ENCODE results near the gene SETBP1.

Gene SETBP1

GRCh38 chr18:44924785-44925499, 244.3 kb downstream of the SETBP1 start:
- no peak for ATAC-seq (ENCODE audit: low read depth)
- Mint-ChIP-seq H3K36me3 (peaks cover 18% of the 10 kb centered on the region), H3K27ac (no peak overlapping the region), H3K4me3 (no peak overlapping the region), H3K9me3 (no peaks in the 10 kb centered on the region), H3K27me3 (no peaks in the 10 kb centered on the region), H3K4me1 (peaks cover 36% of the 10 kb centered on the region)
- no peak for DNase-seq (ENCODE audit: low spot score in 2 of 2)

- no peaks in the 10 kb centered on the region for H3K27me3 Mint-ChIP-seq
- ATAC-seq (ENCODE audit: low read depth) (no peak), DNase-seq (ENCODE audit: low spot score in 2 of 2) (no peak)
- H3K27ac Mint-ChIP-seq, result peak overlapping the region; percentile 60
- H3K4me3 Mint-ChIP-seq, result no peak overlapping the region
- H3K36me3 Mint-ChIP-seq, result peaks cover 32% of the 10 kb centered on the region
- peaks cover 6% of the 10 kb centered on the region for H3K9me3 Mint-ChIP-seq
- H3K4me1 Mint-ChIP-seq, result peaks cover 28% of the 10 kb centered on the region
These were observed 246.6 kb downstream of the SETBP1 start for GRCh38 chr18:44927127-44927849.

- Mint-ChIP-seq H3K27ac (no peak overlapping the region), H3K4me3 (no peak overlapping the region), H3K9me3 (peaks cover 8% of the 10 kb centered on the region), H3K36me3 (peaks cover 34% of the 10 kb centered on the region), H3K4me1 (peaks cover 44% of the 10 kb centered on the region), H3K27me3 (no peaks in the 10 kb centered on the region)
- ATAC-seq (ENCODE audit: low read depth) (no peak), DNase-seq (ENCODE audit: low spot score in 2 of 2) (no peak)
These were observed 254.2 kb downstream of the SETBP1 start for GRCh38 chr18:44934901-44935300.

- no peak overlapping the region for H3K27ac Mint-ChIP-seq
- H3K9me3 Mint-ChIP-seq, result peaks cover 8% of the 10 kb centered on the region
- peaks cover 48% of the 10 kb centered on the region for H3K4me1 Mint-ChIP-seq
- DNase-seq (ENCODE audit: low spot score in 2 of 2) (no peak), ATAC-seq (ENCODE audit: low read depth) (no peak)
- peaks cover 36% of the 10 kb centered on the region for H3K36me3 Mint-ChIP-seq
- no peaks in the 10 kb centered on the region for H3K27me3 Mint-ChIP-seq
- no peak overlapping the region for H3K4me3 Mint-ChIP-seq
These were observed 254.8 kb downstream of the SETBP1 start for GRCh38 chr18:44935455-44935854.

GRCh38 chr18:44936485-44936884, 255.8 kb downstream of the SETBP1 start:
- H3K9me3 Mint-ChIP-seq, result peaks cover 2% of the 10 kb centered on the region
- H3K4me3 Mint-ChIP-seq, result no peak overlapping the region
- peaks cover 32% of the 10 kb centered on the region for H3K36me3 Mint-ChIP-seq
- H3K27ac Mint-ChIP-seq, result no peak overlapping the region
- DNase-seq (ENCODE audit: low spot score in 2 of 2), result no peak
- peaks cover 51% of the 10 kb centered on the region for H3K4me1 Mint-ChIP-seq
- ATAC-seq (ENCODE audit: low read depth), result no peak
- H3K27me3 Mint-ChIP-seq, result no peaks in the 10 kb centered on the region

- H3K36me3 Mint-ChIP-seq, result peaks cover 17% of the 10 kb centered on the region
- H3K9me3 Mint-ChIP-seq, result no peaks in the 10 kb centered on the region
- ATAC-seq (ENCODE audit: low read depth) (no peak), DNase-seq (ENCODE audit: low spot score in 2 of 2) (no peak)
- H3K4me3 Mint-ChIP-seq, result no peak overlapping the region
- peak overlapping the region; percentile 9 for H3K27ac Mint-ChIP-seq
- H3K27me3 Mint-ChIP-seq, result no peaks in the 10 kb centered on the region
- peaks cover 49% of the 10 kb centered on the region for H3K4me1 Mint-ChIP-seq
These were observed 257.5 kb downstream of the SETBP1 start for GRCh38 chr18:44937960-44938719.

- H3K9me3 Mint-ChIP-seq, result no peaks in the 10 kb centered on the region
- peak overlapping the region; percentile 46 for H3K27ac Mint-ChIP-seq
- H3K27me3 Mint-ChIP-seq, result no peaks in the 10 kb centered on the region
- H3K4me3 Mint-ChIP-seq, result no peak overlapping the region
- DNase-seq (ENCODE audit: low spot score in 2 of 2) (no peak), ATAC-seq (ENCODE audit: low read depth) (no peak)
- H3K36me3 Mint-ChIP-seq, result peaks cover 15% of the 10 kb centered on the region
- H3K4me1 Mint-ChIP-seq, result peaks cover 48% of the 10 kb centered on the region
These were observed 258.3 kb downstream of the SETBP1 start for GRCh38 chr18:44938720-44939665.

- H3K9me3 Mint-ChIP-seq, result no peaks in the 10 kb centered on the region
- peaks cover 12% of the 10 kb centered on the region for H3K36me3 Mint-ChIP-seq
- H3K4me1 Mint-ChIP-seq, result peaks cover 45% of the 10 kb centered on the region
- no peak overlapping the region for H3K4me3 Mint-ChIP-seq
- ATAC-seq (ENCODE audit: low read depth) (no peak), DNase-seq (ENCODE audit: low spot score in 2 of 2) (no peak)
- H3K27me3 Mint-ChIP-seq, result no peaks in the 10 kb centered on the region
- no peak overlapping the region for H3K27ac Mint-ChIP-seq
These were observed 260.8 kb downstream of the SETBP1 start for GRCh38 chr18:44941516-44941915.

GRCh38 chr18:44942073-44942472, 261.4 kb downstream of the SETBP1 start:
- ATAC-seq (ENCODE audit: low read depth) (no peak), DNase-seq (ENCODE audit: low spot score in 2 of 2) (no peak)
- Mint-ChIP-seq H3K36me3 (peaks cover 10% of the 10 kb centered on the region), H3K9me3 (no peaks in the 10 kb centered on the region), H3K27ac (no peak overlapping the region), H3K27me3 (no peaks in the 10 kb centered on the region), H3K4me3 (no peak overlapping the region), H3K4me1 (peaks cover 43% of the 10 kb centered on the region)

- H3K36me3 Mint-ChIP-seq, result peaks cover 6% of the 10 kb centered on the region
- ATAC-seq (ENCODE audit: low read depth) (no peak), DNase-seq (ENCODE audit: low spot score in 2 of 2) (no peak)
These were observed 262.7 kb downstream of the SETBP1 start for GRCh38 chr18:44943311-44943881.

GRCh38 chr18:44944461-44944860, 263.8 kb downstream of the SETBP1 start:
- H3K27ac Mint-ChIP-seq, result peak overlapping the region; percentile 67
- H3K4me1 Mint-ChIP-seq, result peaks cover 22% of the 10 kb centered on the region
- H3K36me3 Mint-ChIP-seq, result peaks cover 11% of the 10 kb centered on the region
- no peak overlapping the region for H3K4me3 Mint-ChIP-seq
- ATAC-seq (ENCODE audit: low read depth) (no peak), DNase-seq (ENCODE audit: low spot score in 2 of 2) (no peak)
- no peaks in the 10 kb centered on the region for H3K9me3 Mint-ChIP-seq
- no peaks in the 10 kb centered on the region for H3K27me3 Mint-ChIP-seq

More at GRCh38 chr18:44943311-44943881, 262.7 kb downstream of the SETBP1 start:
- Mint-ChIP-seq H3K9me3 (no peaks in the 10 kb centered on the region), H3K27me3 (no peaks in the 10 kb centered on the region), H3K4me3 (no peak overlapping the region), H3K4me1 (peaks cover 32% of the 10 kb centered on the region), H3K27ac (peak overlapping the region; percentile 55)

- Mint-ChIP-seq H3K4me3 (no peak overlapping the region), H3K36me3 (peaks cover 22% of the 10 kb centered on the region), H3K27me3 (no peaks in the 10 kb centered on the region), H3K9me3 (no peaks in the 10 kb centered on the region), H3K27ac (peak overlapping the region; percentile 75), H3K4me1 (peaks cover 15% of the 10 kb centered on the region)
- DNase-seq (ENCODE audit: low spot score in 2 of 2), result no peak
- ATAC-seq (ENCODE audit: low read depth), result no peak
These were observed 265.3 kb downstream of the SETBP1 start for GRCh38 chr18:44945888-44946401.

Data from memory B cell (primary cell).